RWPE2 (cell line): ENCODE results near the gene PARVB.

Experiments used
- ATAC-seq: fragments of 200-7000 bp; cut with Tn5 transposase; 3 replicates; pipeline ENCODE4 v1.9.1; 2021; ENCODE audit warnings: low read depth
- DNase-seq: peaks from one replicate; pipeline ENCODE4 v3.0.0-alpha.2; 2020; ENCODE audit warnings: low spot score
- H3K27ac ChIP-seq: fragments of 450-650 bp; 2 replicates; pipeline ENCODE4 v1.5.1; 2017; ENCODE audit warnings: mild to moderate bottlenecking; ENCODE audit not compliant: poor library complexity, severe bottlenecking
- H3K27me3 ChIP-seq: fragments of 250-450 bp; sonication (Bioruptor Pico); 2 replicates; pipeline ENCODE4 v1.5.1; 2021; ENCODE audit warnings: mild to moderate bottlenecking, moderate library complexity; ENCODE audit not compliant: insufficient read depth, poor library complexity, severe bottlenecking
- H3K36me3 ChIP-seq: fragments of 250-450 bp; sonication (Bioruptor Pico); 2 replicates; pipeline ENCODE4 v1.5.1; 2020; ENCODE audit warnings: low read depth, mild to moderate bottlenecking, moderate library complexity
- H3K4me1 ChIP-seq: fragments of 250-450 bp; sonication (Bioruptor Pico); 2 replicates; pipeline ENCODE4 v1.5.1; 2021; ENCODE audit warnings: mild to moderate bottlenecking, moderate library complexity; ENCODE audit not compliant: insufficient read depth, poor library complexity, severe bottlenecking
- H3K4me3 ChIP-seq: fragments of 250-450 bp; sonication (Bioruptor Pico); 2 replicates; pipeline ENCODE4 v1.5.1; 2021; ENCODE audit warnings: mild to moderate bottlenecking, moderate library complexity; ENCODE audit not compliant: severe bottlenecking
- H3K9me3 ChIP-seq: fragments of 250-450 bp; sonication (Bioruptor Pico); 2 replicates; pipeline ENCODE4 v1.5.1; 2021; ENCODE audit warnings: mild to moderate bottlenecking, moderate library complexity; ENCODE audit not compliant: severe bottlenecking
- CTCF ChIP-seq: fragments of 450-650 bp; IDR thresholded peaks from one replicate; pipeline ENCODE4 v1.5.1; 2017; ENCODE audit warnings: mild to moderate bottlenecking, moderate library complexity; ENCODE audit not compliant: poor library complexity, severe bottlenecking

PARVB gene

GRCh38 chr22:44161673-44162072 is 137.6 kb downstream of the PARVB start:
- no peak for ATAC-seq
- no peaks in the 10 kb centered on the region for H3K36me3 ChIP-seq
- H3K27me3 ChIP-seq: no peaks in the 10 kb centered on the region
- TF ChIP-seq CTCF: no peak
- H3K27ac ChIP-seq: no peak overlapping the region
- H3K9me3 ChIP-seq: no peaks in the 10 kb centered on the region
- no peak for DNase-seq
- no peak overlapping the region for H3K4me3 ChIP-seq
- no peaks in the 10 kb centered on the region for H3K4me1 ChIP-seq

- Histone ChIP-seq H3K27ac (no peak overlapping the region), H3K36me3 (no peaks in the 10 kb centered on the region), H3K9me3 (no peaks in the 10 kb centered on the region), H3K4me1 (no peaks in the 10 kb centered on the region), H3K4me3 (no peak overlapping the region), H3K27me3 (no peaks in the 10 kb centered on the region)
- no peak for ATAC-seq
- no peak for TF ChIP-seq CTCF
- no peak for DNase-seq
Observed at GRCh38 chr22:44162960-44163359, 138.9 kb downstream of the PARVB start.

- Histone ChIP-seq H3K4me1 (no peaks in the 10 kb centered on the region), H3K4me3 (no peak overlapping the region), H3K27ac (no peak overlapping the region), H3K27me3 (no peaks in the 10 kb centered on the region), H3K9me3 (no peaks in the 10 kb centered on the region), H3K36me3 (no peaks in the 10 kb centered on the region)
- no peak for TF ChIP-seq CTCF
- DNase-seq (no peak), ATAC-seq (no peak)
Observed at GRCh38 chr22:44163536-44163935, 139.4 kb downstream of the PARVB start.

GRCh38 chr22:44164031-44164430 is 139.9 kb downstream of the PARVB start:
- TF ChIP-seq CTCF: no peak
- H3K36me3 ChIP-seq: no peaks in the 10 kb centered on the region
- no peaks in the 10 kb centered on the region for H3K4me1 ChIP-seq
- no peak for ATAC-seq
- no peak overlapping the region for H3K4me3 ChIP-seq
- no peaks in the 10 kb centered on the region for H3K9me3 ChIP-seq
- no peak for DNase-seq
- H3K27me3 ChIP-seq: no peaks in the 10 kb centered on the region
- no peak overlapping the region for H3K27ac ChIP-seq

- ATAC-seq (no peak), DNase-seq (no peak)
- Histone ChIP-seq H3K36me3 (no peaks in the 10 kb centered on the region), H3K27ac (no peak overlapping the region), H3K4me1 (no peaks in the 10 kb centered on the region), H3K9me3 (no peaks in the 10 kb centered on the region), H3K4me3 (no peak overlapping the region), H3K27me3 (no peaks in the 10 kb centered on the region)
- no peak for TF ChIP-seq CTCF
Observed at GRCh38 chr22:44165286-44165874, 141.3 kb downstream of the PARVB start.
